GM21381 (cell line): ENCODE results near the gene ARHGAP6.

Experiments
- ATAC-seq: cut with Tn5 transposase; IDR thresholded peaks from one replicate; pipeline ENCODE4 v1.9.1; 2021; ENCODE audit warnings: mild to moderate bottlenecking, moderate library complexity; ENCODE audit not compliant: unreplicated experiment

The ARHGAP6 gene

GRCh38 chrX:11465648-11466411 lies 199.9 kb downstream of the ARHGAP6 start:
- no peak for ATAC-seq

GRCh38 chrX:11464836-11465463 lies 200.8 kb downstream of the ARHGAP6 start:
- no peak for ATAC-seq

- no peak for ATAC-seq
Observed at GRCh38 chrX:11464380-11464779, 201.3 kb downstream of the ARHGAP6 start.

GRCh38 chrX:11462648-11463047 lies 203.1 kb downstream of the ARHGAP6 start:
- no peak for ATAC-seq

GRCh38 chrX:11462136-11462535 lies 203.6 kb downstream of the ARHGAP6 start:
- ATAC-seq = no peak

GRCh38 chrX:11461201-11462001 lies 204.3 kb downstream of the ARHGAP6 start:
- no peak for ATAC-seq

- ATAC-seq = no peak
Observed at GRCh38 chrX:11460347-11460746, 205.4 kb downstream of the ARHGAP6 start.

- ATAC-seq = no peak
Observed at GRCh38 chrX:11458170-11458569, 207.6 kb downstream of the ARHGAP6 start.

GRCh38 chrX:11451151-11451550 lies 214.6 kb downstream of the ARHGAP6 start:
- ATAC-seq = no peak

GRCh38 chrX:11450354-11450753 lies 215.4 kb downstream of the ARHGAP6 start:
- ATAC-seq = no peak

GRCh38 chrX:11449613-11450012 lies 216.1 kb downstream of the ARHGAP6 start:
- ATAC-seq = no peak

- ATAC-seq = no peak
Observed at GRCh38 chrX:11447418-11447817, 218.3 kb downstream of the ARHGAP6 start.

- no peak for ATAC-seq
Observed at GRCh38 chrX:11446949-11447348, 218.8 kb downstream of the ARHGAP6 start.

- ATAC-seq = no peak
Observed at GRCh38 chrX:11446336-11446735, 219.4 kb downstream of the ARHGAP6 start.

- ATAC-seq = no peak
Observed at GRCh38 chrX:11445540-11445939, 220.2 kb downstream of the ARHGAP6 start.

- no peak for ATAC-seq
Observed at GRCh38 chrX:11444052-11444451, 221.7 kb downstream of the ARHGAP6 start.

GRCh38 chrX:11439846-11440245 lies 225.9 kb downstream of the ARHGAP6 start:
- no peak for ATAC-seq

GRCh38 chrX:11438767-11439166 lies 227.0 kb downstream of the ARHGAP6 start:
- ATAC-seq = no peak

GRCh38 chrX:11438380-11438723 lies 227.4 kb downstream of the ARHGAP6 start:
- no peak for ATAC-seq

GRCh38 chrX:11437642-11438379 lies 227.9 kb downstream of the ARHGAP6 start:
- ATAC-seq = no peak

- ATAC-seq = no peak
Observed at GRCh38 chrX:11435568-11435967, 230.2 kb downstream of the ARHGAP6 start.
